ENCODE results near the gene UGDH. TPM values are rescaled to one million over a fixed set of nuclear protein-coding genes. Genes with fewer than 3 reads are reported as not detected.

UGDH gene
- total RNA-seq, 1 experiment from 2014 or later = 50.9 TPM

DNA sequence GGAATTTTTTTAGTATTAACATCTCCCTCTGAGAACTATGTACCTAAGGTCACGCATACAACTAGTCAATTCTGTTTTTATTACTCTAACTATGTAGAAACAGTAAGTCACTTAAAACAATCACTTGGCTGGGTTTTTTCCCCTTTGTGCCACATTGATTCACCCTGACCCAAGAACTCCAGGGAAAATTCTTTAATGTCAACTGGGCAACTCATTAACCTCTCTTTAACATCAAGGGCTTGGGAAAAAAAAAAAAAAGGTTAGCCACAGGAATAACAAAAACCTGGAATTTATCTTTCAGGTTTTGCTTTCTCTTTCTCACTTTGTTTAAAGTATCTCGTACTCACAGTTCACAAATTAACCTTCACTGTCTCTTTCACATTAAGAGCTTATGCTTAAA is 76.6 kb downstream of the UGDH start:
- no peak overlapping the region for H3K27ac Mint-ChIP-seq (ENCODE audit: low read depth, unreplicated experiment)

More for the DNA sequence above, 76.6 kb downstream of the UGDH start:
- intact Hi-C loops (cut with micrococcal nuclease) = loop anchor here (10.0 kb wide), 1 partner anchor 136 kb away; no protein-coding TSS in a partner anchor
- BruUV-seq (replicated peaks) = no TSS peak
- TF ChIP-seq, protein P1, sequence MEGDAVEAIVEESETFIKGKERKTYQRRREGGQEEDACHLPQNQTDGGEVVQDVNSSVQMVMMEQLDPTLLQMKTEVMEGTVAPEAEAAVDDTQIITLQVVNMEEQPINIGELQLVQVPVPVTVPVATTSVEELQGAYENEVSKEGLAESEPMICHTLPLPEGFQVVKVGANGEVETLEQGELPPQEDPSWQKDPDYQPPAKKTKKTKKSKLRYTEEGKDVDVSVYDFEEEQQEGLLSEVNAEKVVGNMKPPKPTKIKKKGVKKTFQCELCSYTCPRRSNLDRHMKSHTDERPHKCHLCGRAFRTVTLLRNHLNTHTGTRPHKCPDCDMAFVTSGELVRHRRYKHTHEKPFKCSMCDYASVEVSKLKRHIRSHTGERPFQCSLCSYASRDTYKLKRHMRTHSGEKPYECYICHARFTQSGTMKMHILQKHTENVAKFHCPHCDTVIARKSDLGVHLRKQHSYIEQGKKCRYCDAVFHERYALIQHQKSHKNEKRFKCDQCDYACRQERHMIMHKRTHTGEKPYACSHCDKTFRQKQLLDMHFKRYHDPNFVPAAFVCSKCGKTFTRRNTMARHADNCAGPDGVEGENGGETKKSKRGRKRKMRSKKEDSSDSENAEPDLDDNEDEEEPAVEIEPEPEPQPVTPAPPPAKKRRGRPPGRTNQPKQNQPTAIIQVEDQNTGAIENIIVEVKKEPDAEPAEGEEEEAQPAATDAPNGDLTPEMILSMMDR (IDR thresholded peaks at IDR 0.05; ENCODE audit: unreplicated experiment) = no peak
- Mint-ChIP-seq H3K36me3 (ENCODE audit: insufficient read depth, unreplicated experiment) (peaks cover 82% of the 10 kb centered on the region), H3K27me3 (ENCODE audit: insufficient read depth, unreplicated experiment) (no peaks in the 10 kb centered on the region), H3K4me1 (ENCODE audit: insufficient read depth, unreplicated experiment) (no peaks in the 10 kb centered on the region), H3K9me3 (ENCODE audit: unreplicated experiment) (no peaks in the 10 kb centered on the region), H3K4me3 (ENCODE audit: unreplicated experiment) (no peak overlapping the region)
- CTCF ChIA-PET = interaction anchor here (0.7 kb wide), 2 partner anchors 38 to 416 kb away, joined by 3 read pairs; no protein-coding TSS in a partner anchor
- DNase-seq (ENCODE audit: unreplicated experiment) = no peak
- POLR2A ChIA-PET = interaction anchor here (0.6 to 6.0 kb wide), 2 partner anchors 9 to 626 kb away, joined by 3 to 65 read pairs; partner anchors contain the start of genes LIAS and RPL9

Other genes with a start within 250 kb of the UGDH start
- gene RFC1, start 161.1 kb downstream of the UGDH start, total RNA-seq (2022) = 84.7 and 99.5 TPM in 2 replicates
- not detected in 2 replicates for gene KLB, start 120.5 kb downstream of the UGDH start, total RNA-seq (2022)
- 1,405 and 1,620 TPM in 2 replicates for gene RPL9, start 68.5 kb downstream of the UGDH start, total RNA-seq (2022)
- gene LIAS, start 68.4 kb downstream of the UGDH start, total RNA-seq (2022) = 21.6 and 24.6 TPM in 2 replicates
- gene SMIM14, start 111.4 kb upstream of the UGDH start, total RNA-seq (2022) = 27.3 and 36.0 TPM in 2 replicates
- 117 and 121 TPM in 2 replicates for gene UBE2K, start 170.7 kb upstream of the UGDH start, total RNA-seq (2022)